Esophagus (tissue), 2 donors: Measurements from ENCODE around the gene LAMA2. TPM values are rescaled to one million over a fixed set of nuclear protein-coding genes. Genes with fewer than 3 reads are reported as not detected.

ENCODE experiments used
- H3K27ac ChIP-seq, 2 donors: one replicate each; pipeline ENCODE4 v1.5.1; 2013; ENCODE audit warnings: low read depth in 2 of 2, mild to moderate bottlenecking in 2 of 2, inconsistent platforms in 1 of 2, low read length in 1 of 2, moderate library complexity in 1 of 2
- H3K27me3 ChIP-seq, 2 donors: one replicate each; pipeline ENCODE4 v1.6.1; 2013; ENCODE audit warnings: low read length in 2 of 2, control low read depth in 1 of 2, mild to moderate bottlenecking in 1 of 2; ENCODE audit not compliant: insufficient read depth in 2 of 2, control insufficient read depth in 1 of 2
- H3K36me3 ChIP-seq, 2 donors: one replicate each; pipeline ENCODE4 v1.6.1; 2013; ENCODE audit warnings: low read length in 1 of 2; ENCODE audit not compliant: control insufficient read depth in 2 of 2, insufficient read depth in 2 of 2
- H3K4me1 ChIP-seq, 2 donors: one replicate each; pipeline ENCODE4 v1.6.1; 2013; ENCODE audit warnings: low read length in 1 of 2; ENCODE audit not compliant: control insufficient read depth in 2 of 2, insufficient read depth in 2 of 2
- H3K4me3 ChIP-seq, 2 donors: one replicate each; pipeline ENCODE4 v1.5.1; 2013; ENCODE audit warnings: low read length in 2 of 2, mild to moderate bottlenecking in 2 of 2, low read depth in 1 of 2, moderate library complexity in 1 of 2
- H3K9me3 ChIP-seq, 2 donors: one replicate each; pipeline ENCODE4 v1.6.1; 2013; ENCODE audit warnings: mild to moderate bottlenecking in 2 of 2, low read depth in 1 of 2, low read length in 1 of 2, moderate library complexity in 1 of 2; ENCODE audit not compliant: control insufficient read depth in 2 of 2, insufficient read depth in 1 of 2
- WGBS, 2 donors: extraction: QIAGEN DNeasy Blood & Tissue Kit; methylation state at CpG; one replicate each; pipeline ENCODE4 v1.1.7; 2013; 5-methylcytosine and 5-hydroxymethylcytosine counted together
- polyA plus RNA-seq, 2 donors: library from polyadenylated mRNA; stranded (reverse); fragments of 200-250 nt; gene quantifications; one replicate each; pipeline ENCODE4 v1.2.3, GENCODE V29; 2013
- donor health status: healthy with polysubstance abuse.
- donor health status: Bipolar disorder and iron deficiency.

The LAMA2 gene
- polyA plus RNA-seq, 2 donors: 0.67 to 2.7 TPM

DNA sequence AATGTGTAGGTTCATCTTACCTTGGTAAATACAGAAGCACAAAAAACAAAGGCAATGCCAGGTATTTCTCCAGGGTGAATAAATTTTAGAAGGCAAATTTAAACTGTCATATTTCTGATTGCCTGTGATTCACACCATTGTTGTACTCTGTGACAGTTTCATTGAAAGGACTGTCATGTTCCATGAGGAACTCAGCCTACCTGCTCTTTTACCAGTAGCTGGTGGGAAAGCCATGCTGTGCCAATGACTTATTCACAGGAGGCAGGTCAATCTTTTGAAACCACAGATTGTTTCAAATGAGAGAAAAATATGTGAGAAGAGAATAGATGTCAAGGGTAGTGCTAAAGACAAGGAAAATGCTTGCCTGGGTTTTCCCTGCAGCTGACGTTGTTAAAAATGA is 206.4 kb downstream of the LAMA2 start:
- Histone ChIP-seq H3K9me3 (no peaks in the 10 kb centered on the region), H3K4me3 (no peak overlapping the region), H3K36me3 (no peaks in the 10 kb centered on the region), H3K27me3 (no peaks in the 10 kb centered on the region), H3K4me1 (no peaks in the 10 kb centered on the region), H3K27ac (no peak overlapping the region)
- WGBS, 2 donors: 77 to 82% methylated on average over 1 of the region's 1 CpG

DNA sequence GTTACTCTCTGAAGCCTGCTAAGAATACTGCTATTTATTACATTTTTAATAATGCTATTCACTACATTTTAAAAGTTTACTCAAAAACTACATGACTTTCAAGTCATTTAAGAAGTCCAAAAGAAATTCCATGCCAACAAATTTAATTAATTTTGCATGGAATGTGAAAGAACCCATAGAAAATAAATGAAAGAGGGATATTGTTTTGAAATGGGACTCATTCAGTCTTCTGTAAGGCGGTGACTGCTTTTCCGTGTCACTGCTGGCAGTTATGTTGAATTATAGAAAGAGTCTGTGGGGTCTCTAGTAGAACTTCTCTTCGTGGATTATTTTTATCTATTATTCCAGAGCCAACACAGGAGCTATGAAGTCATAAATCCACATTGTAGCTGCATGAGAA is 211.2 kb downstream of the LAMA2 start:
- Histone ChIP-seq H3K27me3 (no peaks in the 10 kb centered on the region), H3K36me3 (no peaks in the 10 kb centered on the region), H3K4me1 (no peaks in the 10 kb centered on the region), H3K27ac (no peak overlapping the region), H3K9me3 (no peaks in the 10 kb centered on the region), H3K4me3 (no peak overlapping the region)
- 48 to 50% methylated on average over 3 of the region's 3 CpGs for WGBS, 2 donors

DNA sequence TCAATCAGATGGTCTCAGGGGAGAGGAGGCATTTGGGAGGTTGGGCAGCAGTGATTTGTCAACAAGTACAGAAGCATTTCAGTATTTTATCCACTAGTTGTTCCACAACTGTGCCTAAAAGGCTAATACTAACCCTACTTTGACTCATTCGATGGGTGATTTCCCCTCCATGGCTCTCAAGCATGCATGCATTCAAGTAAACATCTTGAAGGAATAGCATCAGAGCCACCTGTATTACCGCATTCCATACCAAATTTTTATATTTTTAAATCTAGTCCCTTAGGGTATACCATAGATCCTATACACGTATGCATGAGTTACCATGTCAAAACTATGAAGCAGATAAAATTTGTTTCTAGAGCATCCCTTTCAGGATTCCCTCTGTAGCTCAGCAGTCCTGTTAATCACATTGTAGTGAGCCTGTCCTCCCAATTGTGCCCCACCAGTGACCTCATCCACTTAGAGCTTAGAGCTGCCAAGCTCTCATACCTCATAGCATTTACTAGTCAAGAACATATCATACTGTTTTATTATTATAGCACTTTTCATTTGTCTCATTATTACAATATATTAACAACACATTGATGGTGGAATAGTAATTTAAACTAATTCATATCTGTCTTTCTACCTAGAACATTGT is 213.8 kb downstream of the LAMA2 start:
- Histone ChIP-seq H3K36me3 (no peaks in the 10 kb centered on the region), H3K4me1 (no peaks in the 10 kb centered on the region), H3K27me3 (no peaks in the 10 kb centered on the region), H3K9me3 (no peaks in the 10 kb centered on the region), H3K27ac (no peak overlapping the region), H3K4me3 (no peak overlapping the region)
- 75 to 82% methylated on average over 3 of the region's 3 CpGs for WGBS, 2 donors

DNA sequence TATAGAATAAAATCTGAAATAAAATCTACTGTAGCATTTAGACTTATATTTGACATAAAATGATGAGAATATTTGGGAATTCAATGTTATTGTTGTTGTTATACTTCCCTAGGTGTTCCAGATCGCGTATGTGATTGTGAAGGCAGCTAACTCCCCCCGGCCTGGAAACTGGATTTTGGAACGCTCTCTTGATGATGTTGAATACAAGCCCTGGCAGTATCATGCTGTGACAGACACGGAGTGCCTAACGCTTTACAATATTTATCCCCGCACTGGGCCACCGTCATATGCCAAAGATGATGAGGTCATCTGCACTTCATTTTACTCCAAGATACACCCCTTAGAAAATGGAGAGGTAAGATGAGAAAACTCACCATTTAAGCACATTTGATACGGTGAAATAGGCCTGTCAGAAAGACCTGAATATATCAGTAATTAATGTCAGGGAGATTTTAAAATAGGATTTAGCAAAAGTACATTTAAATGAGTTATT is 215.2 kb downstream of the LAMA2 start:
- Histone ChIP-seq H3K4me1 (no peaks in the 10 kb centered on the region), H3K27ac (no peak overlapping the region)
- 86 to 89% methylated on average over 9 of the region's 9 CpGs for WGBS, 2 donors

DNA sequence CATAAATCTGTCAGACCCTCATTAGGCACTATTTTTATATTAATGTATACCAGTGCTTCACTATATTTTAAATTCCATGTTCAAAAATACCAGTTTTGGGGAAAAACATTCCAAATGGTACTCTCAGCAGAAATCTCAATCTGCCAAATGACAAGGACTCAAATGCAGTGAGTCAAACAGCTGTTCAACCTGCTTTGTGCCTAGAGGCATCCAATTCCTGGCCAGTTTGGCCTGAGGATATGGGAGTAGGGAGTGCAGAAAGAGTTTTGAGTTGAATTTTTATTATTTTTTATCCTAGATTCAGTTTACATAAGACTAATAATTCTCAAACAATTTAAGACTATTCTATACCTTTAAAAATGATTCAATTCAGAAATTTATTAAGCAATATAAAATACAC is 216.8 kb downstream of the LAMA2 start:
- no peak overlapping the region for H3K27ac ChIP-seq
- H3K9me3 ChIP-seq: no peaks in the 10 kb centered on the region
- H3K27me3 ChIP-seq: no peaks in the 10 kb centered on the region
- no peaks in the 10 kb centered on the region for H3K36me3 ChIP-seq
- no peaks in the 10 kb centered on the region for H3K4me1 ChIP-seq
- no peak overlapping the region for H3K4me3 ChIP-seq

More for the DNA sequence above, 215.2 kb downstream of the LAMA2 start:
- Histone ChIP-seq H3K36me3 (no peaks in the 10 kb centered on the region), H3K27me3 (no peaks in the 10 kb centered on the region), H3K4me3 (no peak overlapping the region), H3K9me3 (no peaks in the 10 kb centered on the region)

DNA sequence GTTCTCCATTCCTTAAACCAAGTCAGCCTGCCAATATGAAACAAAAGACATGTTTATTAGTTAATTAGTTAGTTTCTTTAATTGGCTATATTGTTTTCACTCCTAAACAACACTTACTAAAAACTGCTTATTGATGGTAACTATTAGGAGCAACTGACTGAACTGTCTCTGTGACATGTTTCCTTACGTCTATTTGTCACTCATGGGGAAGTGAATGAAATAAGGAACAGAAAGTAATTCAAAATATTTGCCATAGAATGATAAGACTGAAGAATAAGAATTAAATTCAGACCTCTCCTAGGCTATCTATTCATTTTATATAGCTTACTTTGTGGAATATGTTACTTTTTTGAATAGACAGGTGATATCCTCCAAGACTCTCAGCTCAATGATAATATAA is 217.2 kb downstream of the LAMA2 start:
- Histone ChIP-seq H3K4me3 (no peak overlapping the region), H3K9me3 (no peaks in the 10 kb centered on the region), H3K36me3 (no peaks in the 10 kb centered on the region), H3K27me3 (no peaks in the 10 kb centered on the region), H3K4me1 (no peaks in the 10 kb centered on the region), H3K27ac (no peak overlapping the region)
- WGBS, 2 donors: 77 to 88% methylated on average over 1 of the region's 1 CpG

- no peaks in the 10 kb centered on the region for H3K4me1 ChIP-seq
- no peak overlapping the region for H3K4me3 ChIP-seq
- H3K36me3 ChIP-seq: no peaks in the 10 kb centered on the region
Observed at GRCh38 chr6:129102741-129103140, 219.8 kb downstream of the LAMA2 start.

DNA sequence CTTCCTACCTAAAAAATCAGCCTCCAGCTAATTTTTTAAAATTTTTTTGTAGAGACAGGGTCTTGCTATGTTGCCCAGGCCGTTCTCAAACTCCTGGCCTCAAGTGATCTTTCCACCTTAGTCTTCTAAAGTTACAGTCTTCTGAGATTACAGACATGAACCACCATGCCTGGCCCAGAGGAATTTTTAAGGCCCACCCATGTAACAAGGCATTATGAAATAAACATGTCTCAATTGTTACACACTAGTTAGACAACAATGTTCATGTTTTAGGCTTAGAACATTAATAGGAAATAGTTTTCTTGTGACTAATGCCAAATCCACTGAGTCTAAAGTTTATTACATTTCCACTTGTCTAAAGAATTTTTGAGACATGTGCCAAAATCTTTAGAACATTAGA is 221.2 kb downstream of the LAMA2 start:
- H3K4me1 ChIP-seq: no peaks in the 10 kb centered on the region
- WGBS, 2 donors: 61 to 65% methylated on average over 1 of the region's 1 CpG
- H3K36me3 ChIP-seq: no peaks in the 10 kb centered on the region
- no peaks in the 10 kb centered on the region for H3K27me3 ChIP-seq
- H3K27ac ChIP-seq: no peak overlapping the region
- H3K4me3 ChIP-seq: no peak overlapping the region
- no peaks in the 10 kb centered on the region for H3K9me3 ChIP-seq

More at GRCh38 chr6:129102741-129103140, 219.8 kb downstream of the LAMA2 start:
- no peak overlapping the region for H3K27ac ChIP-seq
- WGBS, 2 donors: 67 to 69% methylated on average over 4 of the region's 4 CpGs
- no peaks in the 10 kb centered on the region for H3K9me3 ChIP-seq
- no peaks in the 10 kb centered on the region for H3K27me3 ChIP-seq

GRCh38 chr6:129104560-129104959 is 221.6 kb downstream of the LAMA2 start:
- 87 to 91% methylated on average over 1 of the region's 1 CpG for WGBS, 2 donors
- no peak overlapping the region for H3K27ac ChIP-seq
- no peak overlapping the region for H3K4me3 ChIP-seq
- H3K36me3 ChIP-seq: no peaks in the 10 kb centered on the region
- H3K27me3 ChIP-seq: no peaks in the 10 kb centered on the region
- H3K4me1 ChIP-seq: no peaks in the 10 kb centered on the region
- H3K9me3 ChIP-seq: no peaks in the 10 kb centered on the region

- no peaks in the 10 kb centered on the region for H3K4me1 ChIP-seq
- H3K27me3 ChIP-seq: no peaks in the 10 kb centered on the region
- H3K36me3 ChIP-seq: no peaks in the 10 kb centered on the region
- no peak overlapping the region for H3K27ac ChIP-seq
- no peaks in the 10 kb centered on the region for H3K9me3 ChIP-seq
- no peak overlapping the region for H3K4me3 ChIP-seq
- WGBS, 2 donors: 72 to 91% methylated on average over 1 of the region's 1 CpG
Observed at GRCh38 chr6:129105035-129105434, 222.1 kb downstream of the LAMA2 start.
